Head of caudate nucleus (tissue), 42 donors: ENCODE results near the gene RCAN2.

Experiments used
- DNase-seq, 42 donors: peaks; one replicate each; pipeline versions ENCODE4 v3.0.0 to v3.0.0-alpha.2; 2020 to 2021; ENCODE audit warnings: mixed read lengths in 7 of 42
- intact Hi-C: fragments of 100-400 bp; cut with DNase I; formaldehyde crosslinking; loops from one replicate; pipeline ENCODE4 v1.15.0; 2022

RCAN2 gene

GRCh38 chr6:46491201-46491627 lies at the start of gene RCAN2:
Gene RCAN2 (minus strand): TSS chr6:46491449.
- DNase-seq: peak; percentile 38 to 89 (median 76)
- intact Hi-C loops: loop anchor here (2.0 to 5.0 kb wide), 3 partner anchors 70 to 269 kb away; no protein-coding TSS in a partner anchor

DNA sequence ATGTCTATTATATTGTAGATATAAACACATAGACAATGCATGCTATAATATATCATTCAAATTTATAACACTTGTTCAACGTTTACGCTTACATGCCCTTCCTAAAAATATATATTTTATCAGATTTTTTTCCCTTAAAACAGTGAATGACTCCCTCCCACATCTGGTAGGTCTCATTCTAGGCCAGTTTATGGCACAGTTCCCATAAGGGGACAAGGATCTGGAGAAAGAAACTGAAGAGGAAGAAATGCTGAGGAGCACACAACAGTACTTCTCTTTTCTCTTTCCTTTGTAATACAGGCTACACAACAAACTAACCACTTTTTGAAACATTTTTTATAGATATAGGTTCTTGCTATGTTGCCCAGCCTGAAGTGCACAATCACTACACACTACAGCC lies 48.6 kb upstream of the RCAN2 start:
- intact Hi-C loops: no loop called here
- DNase-seq: no peak

DNA sequence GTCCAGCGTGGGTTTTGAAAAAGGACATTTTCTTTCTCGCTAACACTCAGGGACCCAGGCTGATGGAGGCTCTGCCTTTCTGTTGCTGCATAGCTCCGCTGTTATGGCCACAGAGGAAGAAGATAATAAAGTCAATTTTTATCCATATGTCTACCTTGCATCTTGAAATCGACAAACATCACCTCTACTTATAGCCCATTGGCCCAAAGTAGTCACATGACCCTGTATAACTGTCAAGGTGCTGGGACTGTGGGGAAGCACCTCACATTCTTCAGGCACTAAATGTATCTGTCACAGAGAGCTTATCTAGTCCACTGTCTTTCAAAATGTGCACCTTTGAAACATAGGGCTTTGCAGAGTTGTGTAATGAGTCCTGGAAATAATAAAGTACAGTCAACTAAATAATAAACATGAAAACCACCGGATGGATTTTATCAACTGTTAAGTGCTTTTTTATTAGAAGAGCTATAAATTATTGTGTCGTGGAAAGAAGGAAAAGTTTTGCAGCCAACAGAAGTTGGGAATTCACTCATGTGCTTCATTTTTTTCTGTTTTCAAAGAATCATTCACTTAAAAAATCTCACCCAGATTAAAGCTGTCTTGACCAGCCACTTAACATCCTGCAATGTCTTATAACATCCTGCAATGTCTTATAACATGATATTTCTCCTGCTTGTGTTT lies 47.7 kb upstream of the RCAN2 start:
- DNase-seq: no peak
- intact Hi-C loops: no loop called here

- no peak for DNase-seq
- intact Hi-C loops: no loop called here
These were observed 39.6 kb upstream of the RCAN2 start for GRCh38 chr6:46530896-46531295.

DNA sequence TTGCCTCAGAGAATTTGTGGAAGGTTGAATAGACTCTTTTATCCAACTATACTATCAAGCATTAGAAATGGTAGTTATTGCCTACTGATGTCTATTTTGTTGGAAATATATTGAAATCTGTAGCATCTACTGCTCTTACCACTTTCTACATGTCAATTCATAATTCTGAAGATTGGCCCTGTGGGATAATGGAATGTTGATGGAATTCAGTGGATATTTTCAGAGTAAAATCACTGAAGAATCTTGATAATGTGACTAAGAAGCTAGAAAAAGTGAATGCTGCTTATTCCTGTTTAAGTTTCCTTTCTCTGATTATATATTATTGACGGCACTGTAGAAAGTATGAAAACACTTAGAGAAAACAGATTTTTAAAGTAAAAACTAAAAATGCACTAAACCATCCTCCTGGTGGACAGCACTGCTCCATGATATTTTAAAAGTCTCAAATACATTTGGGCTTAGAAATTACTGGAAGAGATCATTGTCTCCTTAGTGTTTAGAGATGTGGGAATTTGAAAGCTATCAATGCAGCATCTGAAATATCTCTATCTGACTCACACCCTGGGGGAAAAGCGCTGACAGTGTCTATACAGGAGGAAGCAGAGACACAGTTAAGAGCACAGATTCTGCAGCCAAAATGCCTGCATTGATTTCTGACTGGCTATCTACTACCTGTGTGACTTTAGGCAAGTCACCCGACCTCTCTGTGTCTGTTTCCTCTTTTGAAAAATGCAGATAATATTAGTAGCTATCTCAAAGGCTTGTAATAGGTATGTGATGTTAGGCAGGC lies 37.9 kb upstream of the RCAN2 start:
- peak in 7 of 42 donors; percentile 12 to 47 (median 29) for DNase-seq
- intact Hi-C loops: no loop called here

GRCh38 chr6:46526607-46527006 lies 35.4 kb upstream of the RCAN2 start:
- no peak for DNase-seq
- intact Hi-C loops: no loop called here

GRCh38 chr6:46525583-46525982 lies 34.3 kb upstream of the RCAN2 start:
- intact Hi-C loops: no loop called here
- no peak for DNase-seq

DNA sequence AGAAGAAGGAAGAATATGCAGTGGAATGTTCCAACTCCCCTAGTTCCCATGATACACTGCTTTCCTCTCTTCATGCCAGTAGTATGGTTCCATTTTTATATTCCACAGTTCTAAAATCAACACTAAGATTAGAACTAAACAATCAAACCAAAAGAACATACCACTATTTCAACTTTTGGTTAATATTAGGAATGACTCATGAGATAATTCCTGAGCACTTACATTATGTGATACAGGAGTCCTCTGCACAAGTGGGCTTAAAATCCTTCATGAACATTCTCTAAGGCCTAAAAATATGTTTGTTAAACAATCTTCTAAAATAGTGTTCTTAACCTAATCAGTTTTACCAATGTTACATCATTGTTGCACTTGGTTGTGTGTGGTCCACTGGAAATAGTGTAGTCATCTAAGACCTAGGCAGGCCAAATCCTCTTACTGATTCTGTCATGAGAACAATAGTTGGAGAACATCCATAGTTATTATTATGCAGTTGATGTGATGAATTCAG lies 30.3 kb upstream of the RCAN2 start:
- DNase-seq: no peak
- intact Hi-C loops: no loop called here

DNA sequence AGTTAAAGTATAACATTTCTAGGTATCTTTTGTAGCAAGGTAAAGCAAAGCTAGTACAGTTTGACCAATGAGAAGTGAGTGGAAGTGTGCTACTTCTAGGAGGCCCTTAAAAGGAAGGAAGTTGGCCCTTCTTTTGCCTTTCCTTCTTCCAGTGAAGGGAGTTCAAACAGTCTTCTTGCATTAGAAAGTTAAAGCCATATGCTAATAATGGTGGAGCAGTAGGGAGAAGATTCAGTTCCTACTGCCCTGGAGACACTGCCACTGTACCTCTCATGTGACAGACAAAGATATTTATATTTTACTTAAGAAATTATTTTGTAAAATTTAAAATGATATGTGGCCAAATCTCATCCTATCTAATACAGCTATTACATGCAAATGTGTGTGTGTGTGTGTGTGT lies 26.0 kb upstream of the RCAN2 start:
- intact Hi-C loops: no loop called here
- no peak for DNase-seq

GRCh38 chr6:46513533-46513932 lies 22.3 kb upstream of the RCAN2 start:
- intact Hi-C loops: no loop called here
- no peak for DNase-seq

- DNase-seq: peak in 1 of 42 donors; percentile 14
- intact Hi-C loops: no loop called here
These were observed 20.1 kb upstream of the RCAN2 start for GRCh38 chr6:46511320-46511719.

DNA sequence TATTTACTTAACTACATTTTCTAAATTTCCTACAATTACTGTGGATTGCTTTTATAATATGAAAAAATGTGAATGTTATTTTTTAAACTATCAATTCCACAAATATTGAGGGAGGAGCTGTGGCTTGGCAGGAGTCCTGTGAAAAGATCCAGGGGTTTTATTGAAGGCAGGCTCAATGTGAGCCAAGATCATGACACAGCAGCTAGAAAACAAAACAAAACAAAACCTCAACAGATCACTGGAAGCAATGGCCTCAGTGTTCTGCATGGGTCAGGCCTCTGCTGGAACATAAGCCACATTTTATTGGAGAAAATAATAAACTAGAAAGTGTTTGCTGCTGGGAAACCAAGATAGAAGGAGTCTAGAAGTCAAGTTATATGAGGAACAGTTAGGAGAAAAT lies 19.4 kb upstream of the RCAN2 start:
- intact Hi-C loops: no loop called here
- peak in 31 of 42 donors; percentile 10 to 83 (median 55) for DNase-seq

- peak in 1 of 42 donors; percentile 45 for DNase-seq
These were observed 18.8 kb upstream of the RCAN2 start for GRCh38 chr6:46509981-46510510.

DNA sequence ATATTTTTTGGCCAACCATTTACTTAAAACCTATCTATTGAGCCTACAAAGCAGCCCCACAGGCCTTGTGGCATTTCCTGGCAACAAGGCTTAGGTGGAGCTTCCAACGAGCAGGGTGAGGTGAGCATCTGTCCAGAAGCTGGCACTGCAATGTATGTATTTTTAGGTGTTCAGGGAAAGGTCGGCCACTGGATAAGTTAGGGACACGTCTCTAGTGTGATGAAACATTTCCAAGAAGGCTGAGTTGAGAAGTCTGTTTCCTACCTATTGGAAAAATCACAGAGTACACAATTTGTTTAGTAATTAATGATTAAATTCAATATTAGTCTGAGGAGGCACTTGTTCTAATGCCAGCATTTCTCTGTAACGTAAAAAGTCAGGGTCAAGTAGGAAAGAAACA lies 17.8 kb upstream of the RCAN2 start:
- no peak for DNase-seq
- intact Hi-C loops: no loop called here

More at GRCh38 chr6:46509981-46510510, 18.8 kb upstream of the RCAN2 start:
- intact Hi-C loops: no loop called here

GRCh38 chr6:46507426-46507825 lies 16.2 kb upstream of the RCAN2 start:
- intact Hi-C loops: no loop called here
- no peak for DNase-seq

DNA sequence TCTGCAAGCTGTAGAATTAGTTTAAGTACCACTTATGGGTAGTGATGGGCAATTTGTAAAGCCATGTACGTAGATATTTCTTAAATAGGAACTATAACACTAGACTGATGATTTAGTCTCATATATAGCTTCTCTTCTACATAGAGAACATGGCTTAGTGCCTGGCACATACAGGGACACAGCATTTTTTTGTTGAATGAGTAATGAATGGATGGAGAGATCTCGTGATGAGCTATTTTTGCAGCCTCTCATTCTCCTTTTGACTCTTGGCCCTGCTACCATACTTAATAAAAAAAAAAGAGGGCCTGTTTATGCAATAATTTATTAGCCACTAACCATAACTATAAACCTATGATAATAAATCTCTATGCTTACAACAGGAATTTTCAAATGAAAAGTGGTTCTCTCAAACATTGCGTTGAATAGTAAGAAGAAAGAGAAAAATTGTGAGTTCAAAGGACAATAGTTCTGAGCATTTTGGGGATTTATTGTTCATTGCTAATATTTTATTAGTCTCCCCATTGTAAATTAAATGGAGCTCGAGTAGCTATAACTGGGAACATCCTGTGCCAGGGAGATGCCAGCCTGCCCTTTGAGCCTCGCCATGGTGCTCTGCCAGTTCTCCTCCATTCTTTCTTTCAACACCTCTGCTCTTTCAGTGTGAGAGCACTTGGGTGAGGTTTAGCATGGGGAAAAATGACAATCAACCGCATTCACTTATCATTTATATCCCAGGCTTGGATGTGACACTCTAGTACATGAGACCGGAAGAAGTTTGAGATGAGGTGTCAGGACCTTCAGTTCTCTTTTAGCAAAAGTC lies 14.7 kb upstream of the RCAN2 start:
- intact Hi-C loops: no loop called here
- DNase-seq: no peak

DNA sequence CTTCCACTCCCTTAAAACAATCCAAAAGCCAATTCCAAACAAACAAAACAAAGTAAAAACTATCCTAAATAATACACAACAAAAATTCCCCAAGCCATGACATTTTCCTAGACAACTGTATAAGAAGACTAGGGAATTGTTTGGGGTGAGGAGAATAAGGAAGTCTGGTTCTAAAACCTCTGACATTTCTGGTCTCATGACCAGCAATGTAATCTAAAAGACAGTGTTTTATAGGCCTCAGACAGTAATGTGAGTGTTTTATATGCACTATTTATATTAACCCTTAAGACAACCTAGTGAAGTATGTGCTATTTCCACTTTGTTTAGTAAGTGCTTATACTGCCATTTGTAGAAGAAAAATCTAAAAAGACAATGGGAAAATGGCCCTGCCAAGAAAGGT lies 13.0 kb upstream of the RCAN2 start:
- intact Hi-C loops: no loop called here
- DNase-seq: no peak

GRCh38 chr6:46502486-46503119 lies 11.4 kb upstream of the RCAN2 start:
- intact Hi-C loops: no loop called here
- no peak for DNase-seq
